Cardiac muscle cell (in vitro differentiated cells and primary cell): ENCODE measurements around the gene MYLK. TPM values are rescaled to one million over a fixed set of nuclear protein-coding genes. Genes with fewer than 3 reads are reported as not detected.

ENCODE experiments used
- DNase-seq, 2 donors: peaks; one replicate each; pipeline versions ENCODE4 v3.0.0 to v3.0.0-alpha.2; 2010 to 2017; ENCODE audit warnings: low read depth in 1 of 2, low spot score in 1 of 2
- H3K27ac ChIP-seq: fragments of 200-600 bp; sonication (generic); 2 replicates; pipeline ENCODE4 v1.5.1; 2016
- H3K27me3 ChIP-seq: fragments of 200-600 bp; sonication (generic); 2 replicates; pipeline ENCODE4 v1.6.0; 2016; ENCODE audit warnings: control low read depth
- H3K36me3 ChIP-seq: fragments of 200-600 bp; sonication (generic); 2 replicates; pipeline ENCODE4 v1.5.1; 2016; ENCODE audit warnings: control low read depth
- H3K4me1 ChIP-seq: fragments of 200-600 bp; sonication (generic); 2 replicates; pipeline ENCODE4 v1.8.1; 2017; ENCODE audit warnings: low read depth, mild to moderate bottlenecking, mixed run types
- H3K4me3 ChIP-seq: fragments of 200-600 bp; sonication (generic); 2 replicates; pipeline ENCODE4 v1.5.1; 2016; ENCODE audit warnings: mild to moderate bottlenecking
- H3K9me3 ChIP-seq: fragments of 200-600 bp; sonication (generic); 2 replicates; pipeline ENCODE4 v1.5.1; 2017; ENCODE audit warnings: low read depth, mild to moderate bottlenecking, control low read depth
- CTCF ChIP-seq: IDR thresholded peaks from 2 replicates; pipeline ENCODE4 v1.5.1; 2012; ENCODE audit warnings: low read depth, mild to moderate bottlenecking, low read length
- polyA plus RNA-seq: library from polyadenylated mRNA; unstranded; fragments of >200 nt; fragmentation: Nextera tagmentation; extraction: Ambion mirVana; gene quantifications from 2 replicates; pipeline ENCODE4 v1.2.1, GENCODE V29; 2016
- total RNA-seq: library from RNA; depleted of rRNA; stranded (reverse); fragments of >200 nt; gene quantifications from 2 replicates; pipeline ENCODE4 v1.2.3, GENCODE V29; 2016

Gene MYLK
- total and polyA plus RNA-seq, 2 experiments from 2014 or later = 2.0 to 5.8 TPM

GRCh38 chr3:123587401-123587800, 296.7 kb downstream of the MYLK start:
- H3K27me3 ChIP-seq = no peaks in the 10 kb centered on the region
- H3K36me3 ChIP-seq = no peaks in the 10 kb centered on the region
- TF ChIP-seq CTCF = no peak
- H3K27ac ChIP-seq = peak overlapping the region; percentile 97
- peaks cover 10% of the 10 kb centered on the region for H3K4me1 ChIP-seq
- H3K4me3 ChIP-seq = no peak overlapping the region
- no peaks in the 10 kb centered on the region for H3K9me3 ChIP-seq
- DNase-seq = no peak

GRCh38 chr3:123586968-123587367, 297.2 kb downstream of the MYLK start:
- peak overlapping the region; percentile 97 for H3K27ac ChIP-seq
- TF ChIP-seq CTCF = no peak
- peak; percentile 18 to 46 for DNase-seq
- no peaks in the 10 kb centered on the region for H3K27me3 ChIP-seq
- H3K9me3 ChIP-seq = no peaks in the 10 kb centered on the region
- no peak overlapping the region for H3K4me3 ChIP-seq
- H3K4me1 ChIP-seq = peaks cover 10% of the 10 kb centered on the region
- no peaks in the 10 kb centered on the region for H3K36me3 ChIP-seq

- DNase-seq = peak; percentile 58 to 63
- Histone ChIP-seq H3K4me3 (peak overlapping the region; percentile 89), H3K27ac (peak overlapping the region; percentile 97), H3K9me3 (no peaks in the 10 kb centered on the region), H3K27me3 (no peaks in the 10 kb centered on the region), H3K36me3 (no peaks in the 10 kb centered on the region), H3K4me1 (peaks cover 10% of the 10 kb centered on the region)
- no peak for TF ChIP-seq CTCF
Measured at GRCh38 chr3:123586131-123586530, 298.0 kb downstream of the MYLK start.

- peak within 1 kb of the TSS; percentile 97 for H3K27ac ChIP-seq
- H3K27me3 ChIP-seq = no peaks in the 10 kb centered on the region
- H3K9me3 ChIP-seq = no peaks in the 10 kb centered on the region
- no peak for TF ChIP-seq CTCF
- H3K36me3 ChIP-seq = no peaks in the 10 kb centered on the region
- H3K4me3 ChIP-seq = peak within 1 kb of the TSS; percentile 89
- H3K4me1 ChIP-seq = peaks cover 10% of the 10 kb centered on the region
- peak; percentile 98 to 99 for DNase-seq
Measured at GRCh38 chr3:123584988-123585937, 298.9 kb downstream of the MYLK start, which contains the start of gene HACD2. Gene HACD2 (minus strand): TSS chr3:123585053. CDS start chr3:123585027, 26 bp downstream.

- DNase-seq = peak; percentile 44 to 70
- no peaks in the 10 kb centered on the region for H3K27me3 ChIP-seq
- H3K36me3 ChIP-seq = peaks cover 3% of the 10 kb centered on the region
- H3K9me3 ChIP-seq = no peaks in the 10 kb centered on the region
- peak overlapping the region; percentile 97 for H3K27ac ChIP-seq
- peaks cover 10% of the 10 kb centered on the region for H3K4me1 ChIP-seq
- peak; percentile 11 for TF ChIP-seq CTCF
- peak overlapping the region; percentile 89 for H3K4me3 ChIP-seq
Measured at GRCh38 chr3:123584284-123584987, 299.7 kb downstream of the MYLK start.
